GM12878 (cell line): ENCODE results near the gene SHC2. TPM values are rescaled to one million over a fixed set of nuclear protein-coding genes. Genes with fewer than 3 reads are reported as not detected.

Source experiments
- ATAC-seq: fragments of 200-7000 bp; cut with Tn5 transposase; 3 replicates; pipeline ENCODE4 v1.9.1; 2020; ENCODE audit warnings: mild to moderate bottlenecking, moderate library complexity
- BruUV-seq: library from RNA; stranded (reverse); fragments of 400-500 nt; replicated peaks from 2 replicates; lab custom pipeline; 2021; lab: Mats Ljungman, UMichigan
- CTCF ChIA-PET: fragments of 300-600 bp; sonication (Branson Sonifier 250); formaldehyde crosslinking; extraction: SDS; loops from one replicate; lab custom pipeline; 2021; ENCODE audit warnings: inconsistent platforms; lab: Yijun Ruan, JAX
- POLR2A ChIA-PET: fragments of 350-600 bp; formaldehyde crosslinking; extraction: SDS; loops from one replicate; lab custom pipeline; 2021; ENCODE audit warnings: inconsistent platforms; lab: Charles Lee
- RAD21 ChIA-PET: fragments of 300-600 bp; sonication (Branson Sonifier 250); formaldehyde crosslinking; loops from one replicate; lab custom pipeline; 2023; ENCODE audit warnings: antibody characterized with exemption; ENCODE audit not compliant: unreplicated experiment; lab: Charles Lee
- SMC1A ChIA-PET: fragments of 300-600 bp; sonication (Branson Sonifier 250); formaldehyde crosslinking; loops from one replicate; lab custom pipeline; 2023; ENCODE audit not compliant: unreplicated experiment, uncharacterized antibody; lab: Charles Lee
- DNase-seq: peaks from one replicate; pipeline ENCODE4 v3.0.0-alpha.2; 2011; ENCODE audit warnings: low read depth, low spot score
- FAIRE-seq: peaks from 3 replicates; lab custom pipeline; 2011; peaks lifted over from hg19 to GRCh38; lab: Jason Lieb, UNC
- H2AFZ ChIP-seq: 2 replicates; pipeline ENCODE4 v1.6.0; 2011; ENCODE audit warnings: low read depth, low read length, control low read depth; ENCODE audit not compliant: control insufficient read depth
- H3K27ac ChIP-seq: 2 replicates; pipeline ENCODE4 v1.5.1; 2011; ENCODE audit warnings: control low read depth; ENCODE audit not compliant: control insufficient read depth, insufficient read depth
- H3K27me3 ChIP-seq, 2 experiments: replicated peaks in 1 of 2; 2 replicates each; pipeline versions ENCODE4 v1.6.0 to v1.6.1; 2011; ENCODE audit warnings: low read length in 1 of 2; ENCODE audit not compliant: control insufficient read depth in 2 of 2, insufficient read depth in 2 of 2
- H3K36me3 ChIP-seq, 2 experiments: 2 replicates each; pipeline ENCODE4 v1.5.1; 2011; ENCODE audit warnings: low read length in 1 of 2; ENCODE audit not compliant: control insufficient read depth in 2 of 2, insufficient read depth in 2 of 2
- H3K4me1 ChIP-seq: 2 replicates; pipeline ENCODE4 v1.6.1; 2011; ENCODE audit warnings: mild to moderate bottlenecking, low read length, moderate library complexity, mixed read lengths; ENCODE audit not compliant: control insufficient read depth, insufficient read depth
- H3K4me2 ChIP-seq: 2 replicates; pipeline ENCODE4 v1.6.0; 2011; ENCODE audit warnings: control low read depth; ENCODE audit not compliant: control insufficient read depth, insufficient read depth
- H3K4me3 ChIP-seq: fragments of 200-600 bp; sonication (generic); 2 replicates; pipeline ENCODE4 v1.5.1; 2016
- H3K79me2 ChIP-seq: 2 replicates; pipeline ENCODE4 v1.6.0; 2011; ENCODE audit warnings: low read length; ENCODE audit not compliant: control insufficient read depth, insufficient read depth
- H3K9ac ChIP-seq: 2 replicates; pipeline ENCODE4 v1.8.0; 2011; ENCODE audit warnings: low read length, control low read depth, mixed read lengths; ENCODE audit not compliant: control insufficient read depth, insufficient read depth
- H3K9me3 ChIP-seq: replicated peaks from 3 replicates; pipeline ENCODE4 v1.5.1; 2011; ENCODE audit warnings: mild to moderate bottlenecking, low read length; ENCODE audit not compliant: control insufficient read depth, insufficient read depth
- H4K20me1 ChIP-seq: 2 replicates; pipeline ENCODE4 v1.6.0; 2011; ENCODE audit not compliant: control insufficient read depth, insufficient read depth
- EGR1 ChIP-seq, 2 experiments: IDR thresholded peaks; 1 replicate in 1 of 2; 2 replicates in 1 of 2; pipeline ENCODE4 v1.6.1; 2011 to 2012; ENCODE audit warnings: low read depth in 2 of 2, low read length in 2 of 2, borderline replicate concordance in 1 of 2, mild to moderate bottlenecking in 1 of 2, moderate library complexity in 1 of 2
- PAX5 ChIP-seq: IDR thresholded peaks from 2 replicates; pipeline ENCODE4 v1.6.1; 2011; ENCODE audit warnings: low read depth, low read length, borderline replicate concordance
- RCOR1 ChIP-seq: conservative IDR thresholded peaks from 2 replicates; pipeline ENCODE4 v1.6.1; 2012; ENCODE audit warnings: low read depth, low read length, improper control_type of control experiment
- WGBS: methylation state at CpG from one replicate; pipeline ENCODE4 v1.1.6; 2016; ENCODE audit warnings: low lambda C conversion rate; ENCODE audit not compliant: insufficient replicate concordance, insufficient coverage; ENCODE audit errors: missing lambda C conversion rate; 5-methylcytosine and 5-hydroxymethylcytosine counted together
- in situ Hi-C: fragments of 300-500 bp; cut with MboI; formaldehyde crosslinking; loops from 9 replicates; pipeline ENCODE4 v1.14.3; 2018; ENCODE audit warnings: mixed read lengths
- intact Hi-C: fragments of 100-400 bp; cut with micrococcal nuclease; formaldehyde crosslinking; loops from one replicate; pipeline ENCODE4 v1.14.2; 2022; ENCODE audit not compliant: unreplicated experiment
- polyA plus RNA-seq, 11 experiments: library from polyadenylated mRNA; depleted of rRNA in 4 of 11; unstranded in 6 of 11; stranded (reverse) in 5 of 11; fragments of >200 nt; fragmentation: Nextera tagmentation in 4 of 11; fragmentation: Illumina TruSeq in 1 of 11; extraction: Ambion mirVana in 4 of 11; extraction: Trizol in 1 of 11; gene quantifications; 1 replicate in 1 of 11; 2 replicates in 10 of 11; pipeline versions ENCODE4 v1.2.1 to v1.2.3, GENCODE V29; 2011 to 2016; ENCODE audit warnings: inconsistent platforms in 2 of 11, missing spikeins in 2 of 11, low read depth in 1 of 11
- total RNA-seq, 4 experiments: library from RNA; depleted of rRNA in 3 of 4; stranded (reverse); fragments of >200 nt in 3 of 4; fragmentation: Illumina TruSeq in 1 of 4; extraction: Trizol in 1 of 4; gene quantifications; 2 replicates each; pipeline versions ENCODE4 v1.2.1 to v1.2.3, GENCODE V29; 2013 to 2021
- TF ChIP-seq, protein P1 (sequence below): fragments of 450-650 bp; IDR thresholded peaks from 2 replicates; pipeline ENCODE4 v1.6.1; 2016; ENCODE audit warnings: mild to moderate bottlenecking, moderate library complexity, borderline replicate concordance

Gene SHC2
- total and polyA plus RNA-seq, 10 of the 15 experiments (the other 5 are each of a cell fraction or from before 2014, with no cell fraction given), result 0.08 TPM; not detected in 9

DNA sequence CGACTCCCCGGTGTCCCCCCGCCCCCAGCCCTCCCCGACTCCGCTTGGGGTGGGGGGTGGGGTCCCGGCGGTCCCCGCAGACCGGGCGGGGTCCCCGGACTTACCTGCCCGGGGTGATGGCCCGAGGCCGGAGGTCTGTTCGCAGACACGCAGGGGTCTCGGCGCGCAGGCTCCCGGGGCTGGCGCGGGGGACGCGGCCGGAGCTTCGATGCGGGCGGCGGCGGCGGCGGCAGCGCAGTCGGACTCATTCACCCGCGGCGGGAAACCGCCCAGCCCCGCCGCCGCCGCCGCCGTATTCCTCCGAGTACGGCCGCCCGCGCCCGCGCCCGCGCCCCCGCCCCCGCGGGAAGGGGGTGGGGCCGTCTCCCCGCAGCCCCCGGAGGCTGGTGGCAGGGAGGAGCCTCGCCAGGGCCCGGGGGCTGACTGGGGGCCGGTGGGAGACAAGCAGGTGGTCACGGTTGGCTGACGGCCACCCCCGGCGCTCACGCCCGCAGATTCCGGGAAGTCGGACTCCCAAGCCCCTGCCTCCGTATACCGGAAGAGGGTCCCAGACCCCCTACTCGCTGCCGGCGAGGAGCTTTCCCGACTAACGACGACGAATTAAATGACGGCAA is 51.8 kb downstream of the SHC2 start, which contains the start of gene C2CD4C:
TSS of gene C2CD4C (minus strand) at position 246 of the 614 bp plus-strand sequence. CDS start 786 bp downstream, outside the sequence.
- TF ChIP-seq RCOR1, result no peak
- TF ChIP-seq, protein P1, sequence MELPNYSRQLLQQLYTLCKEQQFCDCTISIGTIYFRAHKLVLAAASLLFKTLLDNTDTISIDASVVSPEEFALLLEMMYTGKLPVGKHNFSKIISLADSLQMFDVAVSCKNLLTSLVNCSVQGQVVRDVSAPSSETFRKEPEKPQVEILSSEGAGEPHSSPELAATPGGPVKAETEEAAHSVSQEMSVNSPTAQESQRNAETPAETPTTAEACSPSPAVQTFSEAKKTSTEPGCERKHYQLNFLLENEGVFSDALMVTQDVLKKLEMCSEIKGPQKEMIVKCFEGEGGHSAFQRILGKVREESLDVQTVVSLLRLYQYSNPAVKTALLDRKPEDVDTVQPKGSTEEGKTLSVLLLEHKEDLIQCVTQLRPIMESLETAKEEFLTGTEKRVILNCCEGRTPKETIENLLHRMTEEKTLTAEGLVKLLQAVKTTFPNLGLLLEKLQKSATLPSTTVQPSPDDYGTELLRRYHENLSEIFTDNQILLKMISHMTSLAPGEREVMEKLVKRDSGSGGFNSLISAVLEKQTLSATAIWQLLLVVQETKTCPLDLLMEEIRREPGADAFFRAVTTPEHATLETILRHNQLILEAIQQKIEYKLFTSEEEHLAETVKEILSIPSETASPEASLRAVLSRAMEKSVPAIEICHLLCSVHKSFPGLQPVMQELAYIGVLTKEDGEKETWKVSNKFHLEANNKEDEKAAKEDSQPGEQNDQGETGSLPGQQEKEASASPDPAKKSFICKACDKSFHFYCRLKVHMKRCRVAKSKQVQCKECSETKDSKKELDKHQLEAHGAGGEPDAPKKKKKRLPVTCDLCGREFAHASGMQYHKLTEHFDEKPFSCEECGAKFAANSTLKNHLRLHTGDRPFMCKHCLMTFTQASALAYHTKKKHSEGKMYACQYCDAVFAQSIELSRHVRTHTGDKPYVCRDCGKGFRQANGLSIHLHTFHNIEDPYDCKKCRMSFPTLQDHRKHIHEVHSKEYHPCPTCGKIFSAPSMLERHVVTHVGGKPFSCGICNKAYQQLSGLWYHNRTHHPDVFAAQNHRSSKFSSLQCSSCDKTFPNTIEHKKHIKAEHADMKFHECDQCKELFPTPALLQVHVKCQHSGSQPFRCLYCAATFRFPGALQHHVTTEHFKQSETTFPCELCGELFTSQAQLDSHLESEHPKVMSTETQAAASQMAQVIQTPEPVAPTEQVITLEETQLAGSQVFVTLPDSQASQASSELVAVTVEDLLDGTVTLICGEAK, result no peak
- peak; percentile 28; the same call in 1 of the 2 replicates for TF ChIP-seq PAX5
- TF ChIP-seq EGR1 (IDR thresholded peaks at IDR 0.05; ENCODE audit: borderline replicate concordance in 1 of 2, low read depth in 2 of 2, low read length in 2 of 2), result 0 out of 3 replicates have a peak, but pooled peaks of 1 of the 2 experiments have one; percentile 24
- ChIA-PET SMC1A (no interaction called here), CTCF (no interaction called here), POLR2A (no interaction called here), RAD21 (no interaction called here)
- no TSS peak for BruUV-seq
- H4K20me1 ChIP-seq, result no peaks in the 10 kb centered on the region
- DNase-seq (no peak), FAIRE-seq (no peak), ATAC-seq (no peak)
- no peak within 1 kb of the TSS for H3K4me2 ChIP-seq
- in situ Hi-C loops, result no loop called here
- H3K79me2 ChIP-seq, result no peaks in the 10 kb centered on the region
- no peak within 1 kb of the TSS for H3K4me3 ChIP-seq
- H3K36me3 ChIP-seq, result no peaks in the 10 kb centered on the region
- H3K4me1 ChIP-seq, result no peaks in the 10 kb centered on the region
- 9% methylated on average over 33 of the region's 80 CpGs for WGBS
- H3K27ac ChIP-seq, result no peak within 1 kb of the TSS
- no peak within 1 kb of the TSS for H3K9ac ChIP-seq
- H3K9me3 ChIP-seq, result no peaks in the 10 kb centered on the region
- no peak within 1 kb of the TSS for H2AFZ ChIP-seq
- peaks cover 0 to 3% of the 10 kb centered on the region in 2 experiments; a peak in 1 of 4 replicates for H3K27me3 ChIP-seq
- intact Hi-C loops, result no loop called here
